Glomerular visceral epithelial cell (primary cell): ENCODE measurements around the gene ADIPOR2.

Source experiments
- DNase-seq: peaks from one replicate; pipeline ENCODE4 v3.0.0-alpha.2; 2016; ENCODE audit errors: extremely low spot score

Gene ADIPOR2

DNA sequence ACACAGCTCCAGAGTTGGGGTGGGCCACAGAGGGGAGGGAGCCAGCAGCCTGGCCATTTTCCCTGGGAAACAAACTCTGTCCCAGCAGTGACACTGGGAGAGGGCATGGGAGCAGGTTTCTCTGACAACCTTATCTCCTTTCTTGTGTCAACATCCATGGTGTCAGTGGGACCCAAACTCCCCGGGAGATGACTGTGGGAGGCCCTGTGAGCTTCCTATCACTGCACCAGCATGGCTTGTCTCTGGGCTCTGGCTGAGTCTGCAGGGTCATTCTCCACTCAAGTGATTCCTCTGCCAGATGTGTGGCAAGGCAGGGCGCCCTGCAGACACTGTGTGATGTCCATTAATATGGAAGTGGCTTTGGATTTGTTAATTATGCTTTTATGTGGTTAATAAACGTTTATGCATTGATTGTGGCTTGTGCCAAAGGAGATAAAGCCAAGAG is 139.6 kb downstream of the ADIPOR2 start:
- DNase-seq = no peak

DNA sequence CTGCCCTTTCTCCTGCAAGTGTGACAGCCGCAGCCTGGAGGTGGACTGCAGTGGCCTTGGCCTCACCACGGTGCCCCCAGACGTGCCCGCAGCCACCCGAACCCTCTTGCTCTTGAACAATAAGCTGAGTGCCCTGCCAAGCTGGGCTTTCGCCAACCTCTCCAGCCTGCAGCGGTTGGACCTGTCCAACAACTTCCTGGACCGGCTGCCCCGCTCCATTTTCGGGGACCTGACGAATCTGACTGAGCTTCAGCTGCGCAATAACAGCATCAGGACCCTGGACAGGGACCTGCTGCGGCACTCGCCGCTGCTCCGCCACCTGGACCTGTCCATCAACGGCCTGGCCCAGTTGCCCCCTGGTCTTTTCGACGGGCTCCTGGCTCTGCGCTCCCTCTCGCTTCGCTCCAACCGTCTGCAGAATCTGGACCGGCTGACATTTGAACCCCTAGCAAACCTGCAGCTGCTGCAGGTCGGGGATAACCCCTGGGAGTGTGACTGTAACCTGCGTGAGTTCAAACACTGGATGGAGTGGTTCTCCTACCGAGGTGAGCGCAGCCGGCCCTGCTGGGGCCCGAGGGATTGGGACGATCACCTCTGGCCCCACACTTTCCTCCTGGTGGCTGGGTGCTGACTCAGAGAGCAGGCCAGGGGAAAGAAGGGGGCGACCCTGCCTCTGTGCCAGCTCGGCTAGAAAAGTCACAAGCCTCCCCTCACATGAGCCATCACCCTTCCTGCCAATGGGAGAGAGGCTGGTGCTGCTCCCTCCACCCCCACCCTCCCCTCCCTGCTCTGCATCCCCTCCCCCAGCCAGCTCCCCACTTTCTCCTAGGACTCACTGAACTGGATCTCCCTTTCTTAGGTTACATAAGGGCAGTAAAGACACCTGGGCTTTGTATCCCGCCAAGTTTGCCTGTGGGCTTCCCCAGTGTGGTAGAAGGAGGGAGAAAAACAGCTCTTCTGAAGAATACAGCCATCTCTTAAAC is 140.4 kb downstream of the ADIPOR2 start:
- peak; percentile 47 for DNase-seq

DNA sequence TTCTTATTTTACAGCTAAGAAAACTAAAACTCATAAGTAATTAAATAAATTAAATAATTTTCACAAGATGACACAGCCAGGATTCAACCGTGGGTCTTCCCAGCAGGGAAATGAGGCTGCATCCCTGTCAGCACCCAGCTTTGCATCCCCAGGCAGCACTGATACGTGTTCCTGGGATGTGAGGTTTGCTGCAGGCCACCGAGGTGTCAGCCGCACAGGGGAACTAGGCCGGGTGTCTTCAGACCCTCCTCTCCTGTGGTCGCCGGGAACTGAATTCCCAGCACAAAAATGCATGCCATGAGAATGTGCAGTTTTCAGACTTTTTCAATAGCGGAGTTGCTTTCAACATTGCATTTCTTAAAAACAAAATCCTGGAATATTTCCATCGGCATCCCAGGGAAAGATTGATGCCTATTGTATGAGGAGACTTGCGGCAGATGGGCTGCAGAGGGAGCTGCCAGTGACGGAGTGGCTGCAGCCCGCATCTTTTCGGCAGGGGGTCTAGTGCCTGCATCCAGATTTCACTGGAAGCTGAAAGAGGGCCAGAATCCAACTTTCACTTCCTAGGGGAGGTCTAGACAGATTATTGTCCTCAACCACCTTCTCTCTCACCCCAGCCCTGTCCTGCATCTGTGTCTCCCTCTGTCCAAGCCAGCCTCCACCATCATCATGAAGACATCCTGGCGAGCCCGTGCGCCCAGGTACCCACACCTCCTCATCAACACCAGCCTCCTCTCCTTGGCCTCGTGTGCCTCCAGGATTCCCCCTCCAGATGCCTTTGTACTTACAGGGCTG is 142.1 kb downstream of the ADIPOR2 start:
- DNase-seq = no peak

GRCh38 chr12:1833596-1834028 is 142.7 kb downstream of the ADIPOR2 start:
- no peak for DNase-seq

GRCh38 chr12:1834186-1834925 is 143.5 kb downstream of the ADIPOR2 start:
- no peak for DNase-seq

- no peak for DNase-seq
Measured at GRCh38 chr12:1835211-1836131, 144.6 kb downstream of the ADIPOR2 start.

DNA sequence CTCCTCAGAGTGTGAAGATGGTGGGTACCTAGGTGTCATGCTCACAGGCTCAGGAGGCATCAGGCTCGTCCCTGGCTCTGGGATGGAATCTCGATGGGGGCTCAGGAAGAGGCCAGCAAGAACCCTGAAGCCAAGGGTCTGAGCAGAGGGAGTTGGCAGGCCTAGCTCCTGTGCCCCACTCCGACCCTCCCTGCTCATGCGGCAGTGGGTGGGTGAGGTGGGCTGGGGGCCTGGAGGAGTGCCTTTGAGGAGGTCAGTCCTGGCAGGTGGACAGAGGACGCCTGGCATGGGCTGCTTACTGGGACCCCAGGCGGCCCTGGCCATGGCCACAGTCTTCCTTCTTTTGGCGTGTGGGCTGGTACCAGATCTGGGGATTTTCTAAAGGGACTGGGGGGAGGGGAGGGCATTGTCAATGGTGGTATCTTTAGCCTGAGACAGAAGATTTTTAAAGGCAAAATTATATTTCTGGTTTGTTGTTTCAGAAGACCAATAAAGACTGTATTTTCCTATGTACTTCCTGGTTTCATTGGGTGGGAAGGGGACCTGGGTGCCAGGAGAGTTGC is 145.5 kb downstream of the ADIPOR2 start:
- DNase-seq = no peak

DNA sequence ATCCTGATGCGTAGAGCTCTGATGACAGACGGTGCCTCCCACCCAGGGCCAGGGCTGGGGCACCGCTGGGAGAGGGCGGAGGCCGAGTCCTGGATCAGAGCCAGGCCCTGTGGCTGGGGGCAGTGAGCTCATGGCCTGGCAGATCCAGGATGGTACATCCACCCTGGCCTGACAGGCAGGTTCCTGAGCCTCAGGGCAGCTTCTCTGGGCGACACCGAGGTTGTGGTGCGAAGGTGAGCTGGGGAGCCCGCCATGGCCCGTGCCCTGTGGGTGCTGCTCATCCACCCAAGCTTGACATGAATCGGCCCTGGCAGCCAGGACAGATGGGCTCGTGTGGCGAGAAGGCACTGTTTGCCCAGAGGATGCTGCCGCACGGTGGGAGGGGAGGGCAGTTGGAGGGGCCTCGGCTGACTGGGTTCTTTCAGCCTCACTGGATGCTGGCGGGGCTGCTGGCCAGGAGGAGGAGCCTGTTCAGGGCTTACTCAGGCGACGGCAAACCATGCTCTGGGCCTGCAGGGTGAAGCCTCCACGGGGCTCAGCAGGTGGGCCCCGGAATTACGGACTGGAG is 146.1 kb downstream of the ADIPOR2 start:
- DNase-seq = peak; percentile 48

DNA sequence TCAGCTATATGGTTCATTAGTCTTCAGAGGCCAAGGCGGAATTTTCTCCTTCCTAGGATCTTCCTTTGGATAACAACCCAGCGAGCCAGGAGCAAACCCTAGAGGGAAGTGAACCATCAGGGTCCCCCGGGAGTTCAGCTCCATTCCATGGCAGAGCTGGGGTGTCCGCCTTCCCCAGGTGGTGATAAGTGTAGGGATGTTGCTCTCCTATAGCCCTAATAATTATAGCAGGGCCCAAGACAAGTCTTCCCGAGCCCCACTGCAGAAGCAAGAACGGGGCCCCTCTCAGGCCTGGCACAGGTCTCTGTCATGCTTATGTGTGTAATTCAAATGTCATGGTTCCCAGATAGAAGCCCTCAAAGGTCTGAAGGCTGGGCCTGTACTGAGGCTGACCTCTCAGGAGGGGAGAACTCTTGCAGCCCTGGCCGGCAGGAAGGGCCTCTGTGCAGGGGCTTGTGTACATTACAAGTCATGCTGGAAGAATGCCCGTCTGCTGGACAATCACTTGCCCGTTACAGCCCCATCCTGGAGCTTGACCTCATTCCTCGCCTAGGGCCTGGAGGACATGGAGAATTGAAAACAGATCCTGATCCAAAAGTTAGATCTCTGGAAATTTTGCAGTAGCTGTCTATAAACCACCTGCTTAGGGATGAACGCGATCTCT is 146.8 kb downstream of the ADIPOR2 start:
- peak; percentile 25 for DNase-seq
